Stimulated activated CD4-positive, alpha-beta T cell treated with anti-CD3 and anti-CD28 coated beads, TNF-alpha, amount 100 ng/mL, for 24 hours (primary cell): ENCODE measurements around the gene CDK10.
"Not testable (repeated sequence)": the region's sequence is repeated elsewhere in the genome, so short reads cannot be mapped to it uniquely, and the experiment has no call there.

Experiments
- DNase-seq, 3 experiments: peaks; one replicate each; pipeline ENCODE4 v3.0.0-alpha.2; 2020; ENCODE audit warnings: low read depth in 3 of 3

The CDK10 gene

GRCh38 chr16:89667633-89668032 is 18.9 kb upstream of the CDK10 start:
- no peak for DNase-seq

- no peak for DNase-seq
These were observed 17.7 kb upstream of the CDK10 start for GRCh38 chr16:89668790-89669158.

- no peak for DNase-seq
These were observed 16.7 kb upstream of the CDK10 start for GRCh38 chr16:89669755-89670154.

GRCh38 chr16:89670496-89671431 is 15.7 kb upstream of the CDK10 start:
- no peak for DNase-seq

- DNase-seq: not testable (repeated sequence)
These were observed 14.9 kb upstream of the CDK10 start for GRCh38 chr16:89671565-89671964.

GRCh38 chr16:89672177-89672941 is 14.1 kb upstream of the CDK10 start:
- no peak for DNase-seq

GRCh38 chr16:89678258-89678657 is 8.2 kb upstream of the CDK10 start:
- DNase-seq: no peak

GRCh38 chr16:89685916-89686315 is 573 bp upstream of the CDK10 start:
- no peak for DNase-seq

GRCh38 chr16:89687092-89687940 is 827 bp downstream of the CDK10 start:
- no peak for DNase-seq

GRCh38 chr16:89688395-89688794 is 1.9 kb downstream of the CDK10 start:
- DNase-seq: no peak

- no peak for DNase-seq
These were observed 2.7 kb downstream of the CDK10 start for GRCh38 chr16:89689142-89689541.

- DNase-seq: not testable (repeated sequence)
These were observed 3.1 kb downstream of the CDK10 start for GRCh38 chr16:89689621-89690020.

GRCh38 chr16:89690392-89690901 is 4.0 kb downstream of the CDK10 start:
- no peak for DNase-seq

- DNase-seq: no peak
These were observed 4.9 kb downstream of the CDK10 start for GRCh38 chr16:89691231-89691985.

GRCh38 chr16:89691986-89692569 is 5.6 kb downstream of the CDK10 start:
- no peak for DNase-seq

GRCh38 chr16:89693289-89693731 is 6.8 kb downstream of the CDK10 start:
- no peak for DNase-seq

GRCh38 chr16:89693931-89694783 is 7.7 kb downstream of the CDK10 start:
- no peak for DNase-seq

- not testable (repeated sequence) for DNase-seq
These were observed 8.2 kb downstream of the CDK10 start for GRCh38 chr16:89694784-89695085.

GRCh38 chr16:89695086-89695874 is 8.8 kb downstream of the CDK10 start:
- no peak for DNase-seq
